Myocyte (in vitro differentiated cells): ENCODE measurements around the gene HIGD1B. TPM values are rescaled to one million over a fixed set of nuclear protein-coding genes. Genes with fewer than 3 reads are reported as not detected.
"Not testable (repeated sequence)": the region's sequence is repeated elsewhere in the genome, so short reads cannot be mapped to it uniquely, and the experiment has no call there.

Source experiments
- DNase-seq: peaks from one replicate; pipeline ENCODE4 v3.0.0-alpha.2; 2012; ENCODE audit warnings: low read depth
- polyA plus RNA-seq: library from polyadenylated mRNA; unstranded; fragments of >200 nt; gene quantifications from one replicate; pipeline ENCODE4 v1.2.1, GENCODE V29; 2012; ENCODE audit warnings: missing spikeins
- total RNA-seq: library from RNA; depleted of rRNA; stranded (reverse); fragments of >200 nt; gene quantifications from 2 replicates; pipeline ENCODE4 v1.2.3, GENCODE V29; 2014

Gene HIGD1B
- not detected in 2 replicates for total RNA-seq
- not detected for polyA plus RNA-seq

- DNase-seq = no peak
These were observed at the start of gene HIGD1B for GRCh38 chr17:44847586-44847985. Gene HIGD1B (plus strand): TSS chr17:44847883. CDS start chr17:44848153, 270 bp downstream.

GRCh38 chr17:44798356-44798755, 49.3 kb upstream of the HIGD1B start:
- DNase-seq = no peak

GRCh38 chr17:44801880-44802279, 45.8 kb upstream of the HIGD1B start:
- DNase-seq = no peak

GRCh38 chr17:44804302-44805089, 43.2 kb upstream of the HIGD1B start:
- no peak for DNase-seq

- DNase-seq = no peak
These were observed 40.4 kb upstream of the HIGD1B start for GRCh38 chr17:44807093-44807816.

GRCh38 chr17:44807817-44808155, 39.9 kb upstream of the HIGD1B start:
- no peak for DNase-seq

GRCh38 chr17:44808156-44808555, 39.5 kb upstream of the HIGD1B start:
- no peak for DNase-seq

- not testable (repeated sequence) for DNase-seq
These were observed 38.9 kb upstream of the HIGD1B start for GRCh38 chr17:44808656-44809388.

GRCh38 chr17:44812263-44812662, 35.4 kb upstream of the HIGD1B start:
- DNase-seq = no peak

GRCh38 chr17:44818508-44818907, 29.2 kb upstream of the HIGD1B start:
- DNase-seq = not testable (repeated sequence)

- peak; percentile 61 for DNase-seq
These were observed 27.0 kb upstream of the HIGD1B start for GRCh38 chr17:44820631-44821212.

- not testable (repeated sequence) for DNase-seq
These were observed 22.4 kb upstream of the HIGD1B start for GRCh38 chr17:44825236-44825635.

GRCh38 chr17:44826123-44826790, 21.4 kb upstream of the HIGD1B start:
- DNase-seq = no peak

GRCh38 chr17:44827863-44828262, 19.8 kb upstream of the HIGD1B start:
- DNase-seq = no peak

- DNase-seq = no peak
These were observed 18.7 kb upstream of the HIGD1B start for GRCh38 chr17:44828919-44829522.

- peak; percentile 43 for DNase-seq
These were observed 17.9 kb upstream of the HIGD1B start, which contains the start of gene GJC1 for GRCh38 chr17:44829523-44830358. Gene GJC1 (minus strand): TSS chr17:44830287. CDS start chr17:44805817, 24,470 bp downstream.

GRCh38 chr17:44830359-44831288, 17.1 kb upstream of the HIGD1B start:
- peak; percentile 25 for DNase-seq

GRCh38 chr17:44831371-44831770, 16.3 kb upstream of the HIGD1B start:
- no peak for DNase-seq
